Endothelial cell of umbilical vein (primary cell): ENCODE data around the gene NEDD9. TPM values are rescaled to one million over a fixed set of nuclear protein-coding genes. Genes with fewer than 3 reads are reported as not detected.
A peak's percentile ranks its signal among the peaks of the same experiment; 100 is the strongest.

Experiments
- BruUV-seq: library from RNA; stranded (reverse); fragments of 400-500 nt; replicated peaks from 2 replicates; lab custom pipeline; 2021; lab: Mats Ljungman, UMichigan
- CTCF ChIA-PET: fragments of 300-600, 350-600 bp; sonication (Branson Sonifier 250); formaldehyde crosslinking; loops from one replicate; lab custom pipeline; 2021; ENCODE audit warnings: antibody characterized with exemption, inconsistent platforms; lab: Charles Lee
- POLR2A ChIA-PET: fragments of 300-600, 350-600 bp; sonication (Branson Sonifier 250); formaldehyde crosslinking; loops from one replicate; lab custom pipeline; 2021; ENCODE audit warnings: antibody characterized with exemption, inconsistent platforms; lab: Charles Lee
- DNase-seq: peaks from one replicate; pipeline ENCODE4 v3.0.0-alpha.2; 2011; ENCODE audit warnings: low read depth, low spot score
- FAIRE-seq: peaks from 2 replicates; lab custom pipeline; 2011; peaks lifted over from hg19 to GRCh38; lab: Jason Lieb, UNC
- H2AFZ ChIP-seq: 2 replicates; pipeline ENCODE4 v1.6.0; 2012; ENCODE audit warnings: low read depth, low read length, control low read depth, inconsistent platforms
- H3K27ac ChIP-seq: 2 replicates; pipeline ENCODE4 v1.5.1; 2011; ENCODE audit warnings: low read depth, mild to moderate bottlenecking, control low read depth, low read length, moderate library complexity; ENCODE audit not compliant: insufficient read depth
- H3K27me3 ChIP-seq, 2 experiments: 2 replicates each; pipeline versions ENCODE4 v1.6.0 to v1.6.1; 2011; ENCODE audit warnings: low read length in 2 of 2, mixed read lengths in 1 of 2; ENCODE audit not compliant: control insufficient read depth in 2 of 2, insufficient read depth in 2 of 2
- H3K36me3 ChIP-seq, 2 experiments: 2 replicates in 1 of 2; 3 replicates in 1 of 2; pipeline ENCODE4 v1.5.1; 2011; ENCODE audit warnings: low read length in 2 of 2, mild to moderate bottlenecking in 1 of 2, moderate library complexity in 1 of 2; ENCODE audit not compliant: control insufficient read depth in 2 of 2, insufficient read depth in 2 of 2; ENCODE audit errors: extremely low read depth in 1 of 2
- H3K4me1 ChIP-seq: 3 replicates; pipeline ENCODE4 v1.5.1; 2011; ENCODE audit warnings: mild to moderate bottlenecking, low read length; ENCODE audit not compliant: control insufficient read depth, insufficient read depth; ENCODE audit errors: extremely low read depth
- H3K4me2 ChIP-seq: 2 replicates; pipeline ENCODE4 v1.6.1; 2011; ENCODE audit warnings: low read length, control low read depth, mixed read lengths; ENCODE audit not compliant: insufficient read depth
- H3K4me3 ChIP-seq, 3 experiments: fragments of 200-600 bp in 1 of 3; sonication (generic), shearing (Covaris generic) in 1 of 3; replicated peaks in 1 of 3; 2 replicates each; pipeline ENCODE4 v1.5.1; 2011 to 2016; ENCODE audit warnings: control low read depth in 3 of 3, low read length in 3 of 3, mild to moderate bottlenecking in 2 of 3, inconsistent platforms in 1 of 3, low read depth in 1 of 3, moderate library complexity in 1 of 3; ENCODE audit not compliant: insufficient read depth in 1 of 3
- H3K79me2 ChIP-seq: 2 replicates; pipeline ENCODE4 v1.6.0; 2012; ENCODE audit warnings: low read length, inconsistent platforms; ENCODE audit not compliant: control insufficient read depth, insufficient read depth
- H3K9ac ChIP-seq: replicated peaks from 2 replicates; pipeline ENCODE3; 2011; ENCODE audit warnings: low read length, control low read depth; ENCODE audit not compliant: insufficient read depth; ENCODE audit errors: extremely low read depth
- H3K9me1 ChIP-seq: replicated peaks from 3 replicates; pipeline ENCODE4 v1.6.0; 2011; ENCODE audit warnings: mild to moderate bottlenecking, low read length; ENCODE audit not compliant: control insufficient read depth, insufficient read depth; ENCODE audit errors: extremely low read depth
- H3K9me3 ChIP-seq: replicated peaks from 2 replicates; pipeline ENCODE4 v1.5.1; 2012; ENCODE audit warnings: low read length, inconsistent platforms; ENCODE audit not compliant: control insufficient read depth, insufficient read depth
- H4K20me1 ChIP-seq: replicated peaks from 2 replicates; pipeline ENCODE3; 2011; ENCODE audit warnings: mild to moderate bottlenecking, low read length; ENCODE audit not compliant: control insufficient read depth, insufficient read depth; ENCODE audit errors: extremely low read depth
- CTCF ChIP-seq, 2 donors: IDR thresholded peaks; 1 replicate in 1 of 2; 2 replicates in 1 of 2; pipeline ENCODE4 v1.5.1; 2011; ENCODE audit warnings: low read length in 2 of 2, mild to moderate bottlenecking in 2 of 2, moderate library complexity in 2 of 2, control low read depth in 1 of 2, inconsistent platforms in 1 of 2, low read depth in 1 of 2; ENCODE audit not compliant: insufficient read depth in 1 of 2; ENCODE audit errors: extremely low read depth in 1 of 2
- EZH2 ChIP-seq: IDR thresholded peaks from 2 replicates; pipeline ENCODE4 v1.6.1; 2012; ENCODE audit warnings: borderline replicate concordance, low read depth, mild to moderate bottlenecking, moderate library complexity, low read length, inconsistent platforms; ENCODE audit not compliant: severe bottlenecking
- FOS ChIP-seq: IDR thresholded peaks from 2 replicates; pipeline ENCODE4 v1.6.1; 2011; ENCODE audit warnings: mild to moderate bottlenecking, low read length, moderate library complexity, borderline replicate concordance; ENCODE audit not compliant: insufficient read depth
- GATA2 ChIP-seq: IDR thresholded peaks from 2 replicates; pipeline ENCODE4 v1.7.0; 2011; ENCODE audit warnings: low read depth, mild to moderate bottlenecking, moderate library complexity, mixed read lengths, low read length; ENCODE audit not compliant: insufficient read length, insufficient read depth
- MAX ChIP-seq: IDR thresholded peaks from 2 replicates; pipeline ENCODE4 v1.6.1; 2011; ENCODE audit not compliant: insufficient read depth, insufficient read length
- MYC ChIP-seq: IDR thresholded peaks from one replicate; pipeline ENCODE4 v1.6.1; 2011; ENCODE audit warnings: mild to moderate bottlenecking, low read depth, low read length
- POLR2AphosphoS5 ChIP-seq: IDR thresholded peaks from 2 replicates; pipeline ENCODE4 v1.6.1; 2012; ENCODE audit warnings: low read depth, mild to moderate bottlenecking, control low read depth, low read length, moderate library complexity; ENCODE audit not compliant: insufficient read depth
- dilution Hi-C: fragments of 300-500 bp; cut with MboI; formaldehyde crosslinking; loops from one replicate; pipeline ENCODE4 v1.15.0; 2019; ENCODE audit warnings: low sequenced_read_pairs; ENCODE audit not compliant: extremely low pct_ligation_motif_present
- intact Hi-C: fragments of 100-400 bp; cut with micrococcal nuclease; formaldehyde crosslinking; loops from one replicate; pipeline ENCODE4 v1.10.0; 2022
- polyA plus RNA-seq, 4 experiments: library from polyadenylated mRNA; depleted of rRNA in 3 of 4; stranded (reverse) in 3 of 4; unstranded in 1 of 4; fragments of >200 nt; gene quantifications; 2 replicates each; pipeline versions ENCODE4 v1.2.1 to v1.2.3, GENCODE V29; 2011 to 2012; ENCODE audit warnings: missing spikeins in 1 of 4
- total RNA-seq: library from RNA; stranded (reverse); gene quantifications from 2 replicates; pipeline ENCODE4 v1.2.3, GENCODE V29; 2021

Gene NEDD9
- total and polyA plus RNA-seq, 2 donors (not counting 3 experiments of a cell fraction or from before 2014, with no cell fraction given): 55.2 to 61.0 TPM

DNA sequence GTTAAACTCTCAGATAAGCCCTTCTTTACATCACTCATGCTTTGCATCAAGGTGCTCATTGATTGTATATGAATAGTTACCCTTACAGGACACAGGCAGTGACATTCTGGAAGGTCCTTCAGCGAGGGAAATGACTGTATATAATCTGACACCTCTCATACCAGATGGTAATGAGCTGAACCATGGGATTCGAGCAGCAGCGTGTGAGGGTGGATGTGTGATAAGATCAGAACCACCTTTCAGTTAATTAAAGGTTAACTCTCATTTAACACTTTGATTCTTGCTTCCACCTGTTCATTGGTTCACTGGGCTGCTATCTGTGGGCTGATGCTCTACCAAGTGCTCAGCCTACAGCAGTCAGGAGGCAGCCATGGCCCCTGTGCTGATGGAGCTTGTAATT lies 24.2 kb downstream of the NEDD9 start:
- Histone ChIP-seq H3K9ac (peak overlapping the region; percentile 59), H3K9me3 (no peaks in the 10 kb centered on the region), H3K27ac (peak overlapping the region; percentile 95), H3K4me3 (no peak overlapping the region), H3K4me2 (no peak overlapping the region), H3K36me3 (peaks cover 10 to 18% of the 10 kb centered on the region in 2 experiments), H3K9me1 (no peaks in the 10 kb centered on the region), H3K79me2 (peaks cover 45% of the 10 kb centered on the region), H2AFZ (no peak overlapping the region), H3K27me3 (no peaks in the 10 kb centered on the region), H4K20me1 (no peaks in the 10 kb centered on the region), H3K4me1 (peaks cover 69% of the 10 kb centered on the region)
- TF ChIP-seq FOS (no peak), EZH2 (no peak), CTCF (IDR thresholded peaks at IDR 0.05; ENCODE audit: extremely low read depth in 1 of 2, insufficient read depth in 1 of 2, low read depth in 1 of 2, low read length in 2 of 2) (no peak), MAX (no peak), MYC (no peak), GATA2 (no peak), POLR2AphosphoS5 (peak; percentile 6)
- BruUV-seq: no TSS peak
- intact Hi-C loops (no loop called here), dilution Hi-C loops (no loop called here)
- POLR2A ChIA-PET: interaction anchor here (1.0 kb wide), 1 partner anchor 24 kb away, joined by 3 read pairs; the partner anchor contains the start of gene NEDD9
- CTCF ChIA-PET: interaction anchor here (1.5 kb wide), 1 partner anchor 288 kb away, joined by 4 read pairs; no protein-coding TSS in a partner anchor
- FAIRE-seq (no peak), DNase-seq (no peak)
